ENCODE results near the gene NRCAM. TPM values are rescaled to one million over a fixed set of nuclear protein-coding genes. Genes with fewer than 3 reads are reported as not detected.
A peak's percentile ranks its signal among the peaks of the same experiment; 100 is the strongest.
"Not testable (repeated sequence)": the region's sequence is repeated elsewhere in the genome, so short reads cannot be mapped to it uniquely, and the experiment has no call there.

NRCAM gene
- total RNA-seq, result 13.6 TPM

GRCh38 chr7:108455998-108456677 lies at the start of gene NRCAM:
TSS of gene NRCAM (minus strand) at chr7:108456436. CDS start at chr7:108240064, 216,372 bp downstream.
- Histone ChIP-seq H3K36me3 (ENCODE audit: control insufficient read depth in 3 of 3, insufficient read depth in 3 of 3, low read length in 3 of 3) (no peaks in the 10 kb centered on the region), H3K4me3 (ENCODE audit: low read length in 3 of 3) (peak within 1 kb of the TSS; percentile 63 to 67 (median 64)), H3K4me1 (ENCODE audit: control insufficient read depth in 3 of 3, insufficient read depth in 3 of 3, low read length in 3 of 3) (peaks cover 5 to 12% (median 10%) of the 10 kb centered on the region in 3 donors), H3K27ac (ENCODE audit: low read depth, low read length) (no peak within 1 kb of the TSS), H3K27me3 (ENCODE audit: control insufficient read depth in 3 of 3, insufficient read depth in 3 of 3, low read length in 3 of 3) (peaks cover 34 to 63% (median 42%) of the 10 kb centered on the region in 3 donors), H3K9ac (ENCODE audit: low read depth in 1 of 3, low read length in 3 of 3) (peak within 1 kb of the TSS in 2 of 3 donors; percentile 20 to 25), H3K9me3 (ENCODE audit: control insufficient read depth in 3 of 3, low read length in 3 of 3) (no peaks in the 10 kb centered on the region)

DNA sequence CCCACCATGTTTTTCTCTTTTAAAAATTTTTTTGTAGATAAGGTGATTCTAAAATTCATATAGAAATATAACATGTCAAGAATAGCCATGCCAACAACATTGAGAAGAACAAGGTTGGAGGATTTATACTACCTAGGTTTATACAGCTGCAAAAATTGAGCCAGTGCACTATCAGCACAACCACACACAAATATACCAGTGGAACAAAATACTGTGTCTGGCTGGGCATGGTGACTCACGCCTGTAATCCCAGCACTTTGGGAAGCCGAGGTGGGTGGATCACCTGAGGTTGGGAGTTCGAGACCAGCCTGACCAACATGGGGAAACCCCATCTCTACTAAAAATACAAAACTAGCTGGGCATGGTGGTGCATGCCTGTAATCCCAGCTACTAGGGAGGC lies 48.3 kb upstream of the NRCAM start:
- peaks cover 3 to 13% (median 10%) of the 10 kb centered on the region in 3 donors for H3K36me3 ChIP-seq (ENCODE audit: control insufficient read depth in 3 of 3, insufficient read depth in 3 of 3, low read length in 3 of 3)
- H3K4me1 ChIP-seq (ENCODE audit: control insufficient read depth in 3 of 3, insufficient read depth in 3 of 3, low read length in 3 of 3), result not testable (repeated sequence)

DNA sequence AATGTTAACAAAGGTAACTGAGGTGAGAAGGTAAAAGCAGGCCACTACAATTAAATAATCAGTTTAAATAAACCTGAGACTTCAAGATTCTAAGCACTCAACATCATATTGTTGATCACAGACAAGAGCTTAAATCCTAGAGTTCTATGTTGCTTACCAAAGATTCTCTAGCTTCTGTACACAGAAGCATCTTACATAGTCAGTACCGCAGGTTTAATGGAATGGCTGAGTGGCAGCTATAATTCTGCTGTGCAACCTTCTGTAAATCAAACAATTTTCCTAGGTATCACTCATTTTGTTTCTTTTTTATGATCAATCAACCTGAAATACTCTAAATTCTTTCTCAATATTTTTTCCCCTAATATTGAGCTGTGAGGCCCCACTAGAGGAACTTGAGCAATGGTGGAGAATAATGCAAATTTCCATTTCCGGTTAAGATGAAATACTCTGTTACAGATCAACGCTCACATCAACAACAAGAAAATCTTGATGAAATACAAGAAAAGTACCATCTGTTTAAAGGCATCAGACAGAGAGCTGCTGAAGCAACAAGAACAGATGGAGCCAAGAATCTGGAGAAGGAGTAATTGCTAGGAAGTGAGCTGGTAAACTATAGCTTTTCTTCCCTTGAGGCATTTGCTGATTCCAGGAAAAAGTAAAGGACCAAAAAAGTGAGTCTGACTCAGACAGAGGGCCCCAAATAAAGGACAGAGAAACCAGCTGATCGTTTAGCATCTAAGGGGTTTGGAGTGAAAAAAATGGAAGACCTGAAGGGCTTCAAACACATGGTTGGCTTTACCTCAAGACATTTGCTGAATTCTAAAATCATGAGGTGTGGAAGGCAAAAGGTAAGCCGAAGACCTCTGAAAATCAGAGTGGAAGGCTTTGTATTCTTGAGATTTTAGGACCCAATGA lies 47.1 kb upstream of the NRCAM start:
- Histone ChIP-seq H3K9me3 (ENCODE audit: control insufficient read depth in 3 of 3, low read length in 3 of 3) (no peaks in the 10 kb centered on the region), H3K36me3 (ENCODE audit: control insufficient read depth in 3 of 3, insufficient read depth in 3 of 3, low read length in 3 of 3) (peaks cover 3 to 13% (median 10%) of the 10 kb centered on the region in 3 donors), H3K27ac (ENCODE audit: low read depth, low read length) (no peak overlapping the region)

More for the DNA sequence above, 48.3 kb upstream of the NRCAM start:
- H3K4me3 ChIP-seq (ENCODE audit: low read length in 3 of 3); H3K27me3 ChIP-seq (ENCODE audit: control insufficient read depth in 3 of 3, insufficient read depth in 3 of 3, low read length in 3 of 3); H3K9me3 ChIP-seq (ENCODE audit: control insufficient read depth in 3 of 3, low read length in 3 of 3); H3K27ac ChIP-seq (ENCODE audit: low read depth, low read length); H3K9ac ChIP-seq (ENCODE audit: low read depth in 1 of 3, low read length in 3 of 3): not testable (repeated sequence)

GRCh38 chr7:108499566-108499965 lies 43.3 kb upstream of the NRCAM start:
- no peak overlapping the region for H3K9ac ChIP-seq (ENCODE audit: low read depth in 1 of 3, low read length in 3 of 3)
- no peaks in the 10 kb centered on the region for H3K4me1 ChIP-seq (ENCODE audit: control insufficient read depth in 3 of 3, insufficient read depth in 3 of 3, low read length in 3 of 3)
- H3K27me3 ChIP-seq (ENCODE audit: control insufficient read depth in 3 of 3, insufficient read depth in 3 of 3, low read length in 3 of 3), result no peaks in the 10 kb centered on the region
- H3K36me3 ChIP-seq (ENCODE audit: control insufficient read depth in 3 of 3, insufficient read depth in 3 of 3, low read length in 3 of 3), result peaks cover 6 to 16% (median 15%) of the 10 kb centered on the region in 3 donors
- H3K4me3 ChIP-seq (ENCODE audit: low read length in 3 of 3), result no peak overlapping the region
- no peak overlapping the region for H3K27ac ChIP-seq (ENCODE audit: low read depth, low read length)
- H3K9me3 ChIP-seq (ENCODE audit: control insufficient read depth in 3 of 3, low read length in 3 of 3), result no peaks in the 10 kb centered on the region

More for the DNA sequence above, 47.1 kb upstream of the NRCAM start:
- Histone ChIP-seq H3K4me1 (ENCODE audit: control insufficient read depth in 3 of 3, insufficient read depth in 3 of 3, low read length in 3 of 3) (no peaks in the 10 kb centered on the region), H3K27me3 (ENCODE audit: control insufficient read depth in 3 of 3, insufficient read depth in 3 of 3, low read length in 3 of 3) (no peaks in the 10 kb centered on the region), H3K4me3 (ENCODE audit: low read length in 3 of 3) (no peak overlapping the region), H3K9ac (ENCODE audit: low read depth in 1 of 3, low read length in 3 of 3) (no peak overlapping the region)

GRCh38 chr7:108498481-108498880 lies 42.2 kb upstream of the NRCAM start:
- Histone ChIP-seq H3K27me3 (ENCODE audit: control insufficient read depth in 3 of 3, insufficient read depth in 3 of 3, low read length in 3 of 3) (no peaks in the 10 kb centered on the region), H3K4me3 (ENCODE audit: low read length in 3 of 3) (no peak overlapping the region), H3K9ac (ENCODE audit: low read depth in 1 of 3, low read length in 3 of 3) (no peak overlapping the region), H3K4me1 (ENCODE audit: control insufficient read depth in 3 of 3, insufficient read depth in 3 of 3, low read length in 3 of 3) (no peaks in the 10 kb centered on the region), H3K36me3 (ENCODE audit: control insufficient read depth in 3 of 3, insufficient read depth in 3 of 3, low read length in 3 of 3) (peaks cover 6 to 17% (median 17%) of the 10 kb centered on the region in 3 donors), H3K27ac (ENCODE audit: low read depth, low read length) (no peak overlapping the region), H3K9me3 (ENCODE audit: control insufficient read depth in 3 of 3, low read length in 3 of 3) (no peaks in the 10 kb centered on the region)

- peaks cover 6 to 20% (median 19%) of the 10 kb centered on the region in 3 donors for H3K36me3 ChIP-seq (ENCODE audit: control insufficient read depth in 3 of 3, insufficient read depth in 3 of 3, low read length in 3 of 3)
- H3K9me3 ChIP-seq (ENCODE audit: control insufficient read depth in 3 of 3, low read length in 3 of 3), result no peaks in the 10 kb centered on the region
- no peaks in the 10 kb centered on the region for H3K4me1 ChIP-seq (ENCODE audit: control insufficient read depth in 3 of 3, insufficient read depth in 3 of 3, low read length in 3 of 3)
- H3K27ac ChIP-seq (ENCODE audit: low read depth, low read length), result no peak overlapping the region
- H3K9ac ChIP-seq (ENCODE audit: low read depth in 1 of 3, low read length in 3 of 3), result no peak overlapping the region
- no peak overlapping the region for H3K4me3 ChIP-seq (ENCODE audit: low read length in 3 of 3)
- H3K27me3 ChIP-seq (ENCODE audit: control insufficient read depth in 3 of 3, insufficient read depth in 3 of 3, low read length in 3 of 3), result no peaks in the 10 kb centered on the region
Observed at GRCh38 chr7:108497082-108497725, 41.0 kb upstream of the NRCAM start.

GRCh38 chr7:108492742-108493141 lies 36.5 kb upstream of the NRCAM start:
- no peaks in the 10 kb centered on the region for H3K9me3 ChIP-seq (ENCODE audit: control insufficient read depth in 3 of 3, low read length in 3 of 3)
- H3K9ac ChIP-seq (ENCODE audit: low read depth in 1 of 3, low read length in 3 of 3), result no peak overlapping the region
- H3K4me1 ChIP-seq (ENCODE audit: control insufficient read depth in 3 of 3, insufficient read depth in 3 of 3, low read length in 3 of 3), result no peaks in the 10 kb centered on the region
- no peak overlapping the region for H3K27ac ChIP-seq (ENCODE audit: low read depth, low read length)
- H3K4me3 ChIP-seq (ENCODE audit: low read length in 3 of 3), result no peak overlapping the region
- no peaks in the 10 kb centered on the region for H3K27me3 ChIP-seq (ENCODE audit: control insufficient read depth in 3 of 3, insufficient read depth in 3 of 3, low read length in 3 of 3)
- peaks cover 4 to 30% (median 20%) of the 10 kb centered on the region in 3 donors for H3K36me3 ChIP-seq (ENCODE audit: control insufficient read depth in 3 of 3, insufficient read depth in 3 of 3, low read length in 3 of 3)

- H3K4me1 ChIP-seq (ENCODE audit: control insufficient read depth in 3 of 3, insufficient read depth in 3 of 3, low read length in 3 of 3), result no peaks in the 10 kb centered on the region
- H3K27me3 ChIP-seq (ENCODE audit: control insufficient read depth in 3 of 3, insufficient read depth in 3 of 3, low read length in 3 of 3), result no peaks in the 10 kb centered on the region
- H3K27ac ChIP-seq (ENCODE audit: low read depth, low read length), result no peak overlapping the region
- no peak overlapping the region for H3K4me3 ChIP-seq (ENCODE audit: low read length in 3 of 3)
- H3K9ac ChIP-seq (ENCODE audit: low read depth in 1 of 3, low read length in 3 of 3), result no peak overlapping the region
- H3K9me3 ChIP-seq (ENCODE audit: control insufficient read depth in 3 of 3, low read length in 3 of 3), result no peaks in the 10 kb centered on the region
- H3K36me3 ChIP-seq (ENCODE audit: control insufficient read depth in 3 of 3, insufficient read depth in 3 of 3, low read length in 3 of 3), result peaks cover 2 to 34% (median 16%) of the 10 kb centered on the region in 3 donors
Observed at GRCh38 chr7:108488768-108489538, 32.7 kb upstream of the NRCAM start.

GRCh38 chr7:108487646-108488045 lies 31.4 kb upstream of the NRCAM start:
- H3K4me3 ChIP-seq (ENCODE audit: low read length in 3 of 3), result no peak overlapping the region
- H3K36me3 ChIP-seq (ENCODE audit: control insufficient read depth in 3 of 3, insufficient read depth in 3 of 3, low read length in 3 of 3), result peaks cover 2 to 38% (median 13%) of the 10 kb centered on the region in 3 donors

More at GRCh38 chr7:108487646-108488045, 31.4 kb upstream of the NRCAM start:
- no peaks in the 10 kb centered on the region for H3K27me3 ChIP-seq (ENCODE audit: control insufficient read depth in 3 of 3, insufficient read depth in 3 of 3, low read length in 3 of 3)
- H3K9me3 ChIP-seq (ENCODE audit: control insufficient read depth in 3 of 3, low read length in 3 of 3), result no peaks in the 10 kb centered on the region
- H3K4me1 ChIP-seq (ENCODE audit: control insufficient read depth in 3 of 3, insufficient read depth in 3 of 3, low read length in 3 of 3), result no peaks in the 10 kb centered on the region
- H3K27ac ChIP-seq (ENCODE audit: low read depth, low read length), result no peak overlapping the region
- H3K9ac ChIP-seq (ENCODE audit: low read depth in 1 of 3, low read length in 3 of 3), result no peak overlapping the region
